Measurements from ENCODE around the gene KRTAP10-4. TPM values are rescaled to one million over a fixed set of nuclear protein-coding genes. Genes with fewer than 3 reads are reported as not detected.
A peak's percentile ranks its signal among the peaks of the same experiment; 100 is the strongest.
"Not testable (repeated sequence)": the region's sequence is repeated elsewhere in the genome, so short reads cannot be mapped to it uniquely, and the experiment has no call there.

KRTAP10-4 gene
- total and polyA plus RNA-seq, 4 donors, result not detected

DNA sequence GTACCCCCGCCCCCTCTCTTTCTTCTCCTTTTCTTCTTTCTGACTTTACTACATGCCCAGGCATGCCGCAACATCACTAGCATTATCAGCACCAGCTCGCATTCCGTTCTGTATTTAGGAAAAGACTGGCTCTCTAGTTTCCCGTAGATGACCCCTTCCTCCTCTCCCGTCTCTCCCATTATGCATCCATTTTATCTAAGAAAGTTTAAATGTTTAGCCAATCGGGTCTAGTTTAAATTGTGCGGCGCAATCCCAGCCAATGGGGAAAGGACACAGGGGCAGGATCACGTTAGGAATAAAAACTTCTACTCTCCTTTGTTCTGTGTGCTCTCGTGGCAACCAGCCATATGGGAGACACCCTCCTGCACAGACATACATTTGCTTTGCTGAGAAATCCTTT is 24.5 kb downstream of the KRTAP10-4 start:
- Histone ChIP-seq H3K9me3 (ENCODE audit: control insufficient read depth, low read length) (peaks cover 3% of the 10 kb centered on the region), H3K27ac (ENCODE audit: low read depth in 1 of 2, low read length in 2 of 2) (no peak overlapping the region), H3K4me3 (ENCODE audit: low read length in 2 of 2) (no peak overlapping the region), H3K36me3 (ENCODE audit: control insufficient read depth in 1 of 2, insufficient read depth in 2 of 2, low read length in 1 of 2) (no peaks in the 10 kb centered on the region), H3K27me3 (ENCODE audit: control insufficient read depth in 1 of 2, insufficient read depth in 2 of 2, low read length in 1 of 2) (no peaks in the 10 kb centered on the region), H3K4me1 (ENCODE audit: control insufficient read depth in 1 of 2, insufficient read depth in 2 of 2, low read length in 2 of 2) (no peaks in the 10 kb centered on the region)
- no peak for DNase-seq
- ATAC-seq (ENCODE audit: low FRiP score), result no peak
- WGBS, 2 donors, result 81 to 82% methylated on average over 11 of the region's 11 CpGs
- intact Hi-C loops (cut with DNase I), result no loop called here

DNA sequence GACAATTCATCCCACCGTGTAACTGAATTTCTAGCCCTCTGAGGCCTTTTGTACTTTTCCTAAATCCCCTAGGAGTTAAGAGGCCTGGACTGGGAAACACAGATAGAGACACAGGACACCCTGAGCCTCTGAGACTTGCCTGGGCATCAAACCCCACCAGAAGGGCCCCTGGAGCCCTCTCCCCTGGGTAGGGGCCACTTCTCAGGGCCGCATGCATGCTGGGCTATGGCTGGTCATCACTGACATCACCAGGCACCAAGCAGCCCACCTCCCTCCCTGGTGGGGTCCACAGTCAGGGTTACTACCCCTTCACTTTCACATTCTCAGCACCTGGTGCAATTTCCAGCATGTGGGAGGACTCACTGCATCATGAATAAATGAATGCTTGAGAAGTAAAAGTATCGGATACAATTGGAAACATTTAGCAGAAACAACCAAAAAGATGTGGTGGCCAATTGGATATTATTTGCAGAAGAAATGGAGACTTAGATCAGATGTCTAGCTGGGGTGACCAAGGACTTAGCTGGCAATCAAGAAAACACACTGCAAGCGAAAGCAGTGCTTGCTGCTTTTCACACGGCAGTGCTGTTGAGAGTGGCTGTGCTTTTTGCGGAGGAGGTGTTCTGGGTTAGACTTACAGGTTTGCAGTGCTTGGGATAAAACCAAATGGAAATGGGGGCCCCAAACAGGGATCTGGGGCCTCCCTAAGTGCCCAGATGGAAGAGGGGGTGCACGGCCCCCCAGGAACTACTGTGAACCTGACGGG is 25.9 kb downstream of the KRTAP10-4 start:
- Histone ChIP-seq H3K9me3 (ENCODE audit: control insufficient read depth, low read length) (peaks cover 4% of the 10 kb centered on the region), H3K36me3 (ENCODE audit: control insufficient read depth in 1 of 2, insufficient read depth in 2 of 2, low read length in 1 of 2) (no peaks in the 10 kb centered on the region), H3K27me3 (ENCODE audit: control insufficient read depth in 1 of 2, insufficient read depth in 2 of 2, low read length in 1 of 2) (no peaks in the 10 kb centered on the region), H3K27ac (ENCODE audit: low read depth in 1 of 2, low read length in 2 of 2) (no peak overlapping the region), H3K4me1 (ENCODE audit: control insufficient read depth in 1 of 2, insufficient read depth in 2 of 2, low read length in 2 of 2) (no peaks in the 10 kb centered on the region), H3K4me3 (ENCODE audit: low read length in 2 of 2) (no peak overlapping the region)
- DNase-seq (no peak), ATAC-seq (ENCODE audit: low FRiP score) (no peak)
- 87 to 88% methylated on average over 8 of the region's 8 CpGs for WGBS, 2 donors
- intact Hi-C loops (cut with DNase I), result no loop called here

DNA sequence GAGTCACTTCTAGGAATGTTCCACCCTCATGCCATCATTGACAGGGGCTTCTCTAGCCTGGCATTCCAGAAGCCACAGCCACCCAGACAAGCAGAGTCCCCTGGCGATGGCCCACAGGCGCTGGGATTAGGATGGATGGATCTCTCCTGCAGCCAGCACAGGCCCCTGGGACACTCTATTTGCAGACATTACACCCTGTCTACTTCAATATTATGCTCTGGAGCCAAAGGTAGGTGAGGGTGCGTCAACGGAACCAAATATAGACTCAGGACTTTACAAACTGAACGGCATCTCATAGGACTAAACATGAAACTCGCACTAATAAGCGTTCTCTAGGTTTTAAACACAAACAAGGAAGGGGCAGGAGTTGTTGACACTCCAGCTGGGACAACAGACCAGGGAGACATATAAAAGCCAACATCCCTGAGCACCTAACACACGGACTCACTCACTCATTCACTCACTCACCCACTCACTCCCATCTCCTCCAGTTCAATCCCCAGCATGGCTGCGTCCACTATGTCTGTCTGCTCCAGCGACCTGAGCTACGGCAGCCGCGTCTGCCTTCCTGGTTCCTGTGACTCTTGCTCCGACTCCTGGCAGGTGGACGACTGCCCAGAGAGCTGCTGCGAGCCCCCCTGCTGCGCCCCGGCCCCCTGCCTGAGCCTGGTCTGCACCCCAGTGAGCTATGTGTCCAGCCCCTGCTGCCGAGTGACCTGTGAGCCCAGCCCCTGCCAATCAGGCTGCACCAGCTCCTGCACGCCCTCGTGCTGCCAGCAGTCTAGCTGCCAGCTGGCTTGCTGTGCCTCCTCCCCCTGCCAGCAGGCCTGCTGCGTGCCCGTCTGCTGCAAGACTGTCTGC is 26.8 kb downstream of the KRTAP10-4 start, which contains the start of gene KRTAP10-7:
Gene KRTAP10-7, plus strand, starts transcription at position 480 of the 861 bp plus-strand sequence. Its CDS starts 25 bp downstream, at position 505.
- H3K36me3 ChIP-seq (ENCODE audit: control insufficient read depth in 1 of 2, insufficient read depth in 2 of 2, low read length in 1 of 2); H3K9me3 ChIP-seq (ENCODE audit: control insufficient read depth, low read length); H3K27ac ChIP-seq (ENCODE audit: low read depth in 1 of 2, low read length in 2 of 2); H3K4me3 ChIP-seq (ENCODE audit: low read length in 2 of 2); ATAC-seq (ENCODE audit: low FRiP score); intact Hi-C loops (cut with DNase I); H3K4me1 ChIP-seq (ENCODE audit: control insufficient read depth in 1 of 2, insufficient read depth in 2 of 2, low read length in 2 of 2); H3K27me3 ChIP-seq (ENCODE audit: control insufficient read depth in 1 of 2, insufficient read depth in 2 of 2, low read length in 1 of 2); DNase-seq: not testable (repeated sequence)
- WGBS, 2 donors, result 56 to 61% methylated on average over 21 to 23 of the region's 23 CpGs

DNA sequence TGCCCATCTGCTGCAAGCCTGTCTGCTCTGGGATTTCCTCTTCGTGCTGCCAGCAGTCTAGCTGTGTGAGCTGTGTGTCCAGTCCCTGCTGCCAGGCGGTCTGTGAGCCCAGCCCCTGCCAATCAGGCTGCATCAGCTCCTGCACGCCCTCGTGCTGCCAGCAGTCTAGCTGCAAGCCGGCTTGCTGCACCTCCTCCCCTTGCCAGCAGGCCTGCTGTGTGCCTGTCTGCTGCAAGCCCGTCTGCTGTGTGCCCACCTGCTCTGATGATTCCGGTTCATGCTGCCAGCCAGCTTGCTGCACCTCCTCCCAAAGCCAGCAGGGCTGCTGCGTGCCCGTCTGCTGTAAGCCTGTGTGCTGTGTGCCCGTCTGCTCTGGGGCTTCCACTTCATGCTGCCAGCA is 27.6 kb downstream of the KRTAP10-4 start:
- 64 to 75% methylated on average over 9 to 10 of the region's 10 CpGs for WGBS, 2 donors

DNA sequence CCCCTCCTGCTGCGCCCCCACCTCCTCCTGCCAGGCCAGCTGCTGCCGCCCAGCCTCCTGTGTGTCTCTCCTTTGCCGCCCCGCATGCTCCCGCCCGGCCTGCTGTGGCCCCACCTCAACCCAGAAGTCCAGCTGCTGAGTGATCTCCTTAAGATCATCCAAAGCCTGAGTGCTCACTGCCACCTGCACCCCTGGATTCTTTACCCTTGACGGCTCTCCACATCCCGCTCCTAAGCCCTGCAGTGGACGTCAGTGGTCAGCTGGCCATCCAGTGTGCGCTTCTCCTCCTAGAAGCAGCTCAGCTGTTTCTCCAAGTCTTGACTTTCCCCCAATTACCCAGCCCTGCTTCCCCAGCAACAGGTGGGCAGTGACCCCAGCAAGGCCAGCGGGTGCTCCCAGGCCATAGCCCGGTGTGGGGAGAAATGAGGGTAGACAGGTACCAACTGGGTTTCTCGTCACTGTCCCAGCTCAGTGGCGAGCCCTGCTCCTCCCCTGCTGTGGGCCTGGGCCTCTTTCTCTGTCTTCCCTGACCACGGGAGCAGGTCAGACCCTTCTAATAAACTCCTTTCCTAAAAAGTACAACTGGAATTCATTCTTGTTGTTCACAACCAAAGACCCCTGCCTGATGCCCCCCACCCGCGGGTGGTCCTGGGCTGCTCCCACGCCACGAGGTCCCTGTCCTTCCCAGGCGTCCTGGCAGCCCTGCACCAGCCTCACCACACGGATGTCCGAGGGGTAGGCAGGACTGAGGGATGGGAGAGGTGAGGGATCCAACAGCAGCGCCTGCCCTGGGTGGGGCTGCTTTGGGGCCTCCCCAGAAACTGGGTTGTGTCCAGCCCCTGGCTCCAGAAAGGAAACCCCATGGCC is 28.3 kb downstream of the KRTAP10-4 start:
- Histone ChIP-seq H3K4me3 (ENCODE audit: low read length in 2 of 2) (no peak overlapping the region), H3K4me1 (ENCODE audit: control insufficient read depth in 1 of 2, insufficient read depth in 2 of 2, low read length in 2 of 2) (no peaks in the 10 kb centered on the region), H3K27ac (ENCODE audit: low read depth in 1 of 2, low read length in 2 of 2) (no peak overlapping the region), H3K27me3 (ENCODE audit: control insufficient read depth in 1 of 2, insufficient read depth in 2 of 2, low read length in 1 of 2) (no peaks in the 10 kb centered on the region), H3K9me3 (ENCODE audit: control insufficient read depth, low read length) (peaks cover 4% of the 10 kb centered on the region), H3K36me3 (ENCODE audit: control insufficient read depth in 1 of 2, insufficient read depth in 2 of 2, low read length in 1 of 2) (no peaks in the 10 kb centered on the region)
- ATAC-seq (ENCODE audit: low FRiP score) (no peak), DNase-seq (no peak)
- intact Hi-C loops (cut with DNase I), result no loop called here
- WGBS, 2 donors, result 86 to 87% methylated on average over 23 of the region's 23 CpGs

More for the DNA sequence above, 27.6 kb downstream of the KRTAP10-4 start:
- H3K27me3 ChIP-seq (ENCODE audit: control insufficient read depth in 1 of 2, insufficient read depth in 2 of 2, low read length in 1 of 2); H3K9me3 ChIP-seq (ENCODE audit: control insufficient read depth, low read length); H3K4me1 ChIP-seq (ENCODE audit: control insufficient read depth in 1 of 2, insufficient read depth in 2 of 2, low read length in 2 of 2); H3K36me3 ChIP-seq (ENCODE audit: control insufficient read depth in 1 of 2, insufficient read depth in 2 of 2, low read length in 1 of 2); intact Hi-C loops (cut with DNase I); H3K4me3 ChIP-seq (ENCODE audit: low read length in 2 of 2); H3K27ac ChIP-seq (ENCODE audit: low read depth in 1 of 2, low read length in 2 of 2); DNase-seq; ATAC-seq (ENCODE audit: low FRiP score): not testable (repeated sequence)

DNA sequence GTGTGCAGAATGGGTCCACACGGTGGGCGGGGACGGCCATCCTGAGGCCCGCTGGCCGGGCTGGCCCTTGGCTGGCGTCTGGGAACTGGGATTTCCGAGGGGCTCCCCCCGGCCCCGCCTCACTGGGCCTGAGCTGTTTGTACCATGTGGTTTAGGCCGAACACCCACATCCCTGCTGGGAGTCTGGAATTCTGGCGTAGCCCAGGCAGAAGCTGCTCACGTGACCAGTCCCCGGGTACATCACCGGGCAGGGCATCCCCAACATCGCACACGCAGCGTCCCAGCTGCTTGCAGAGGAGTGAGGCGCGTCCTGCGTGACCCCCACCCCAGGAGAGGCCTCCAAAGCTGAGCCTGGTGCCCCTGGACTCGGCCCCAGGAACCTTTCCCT is 28.9 kb downstream of the KRTAP10-4 start:
- no peaks in the 10 kb centered on the region for H3K27me3 ChIP-seq (ENCODE audit: control insufficient read depth in 1 of 2, insufficient read depth in 2 of 2, low read length in 1 of 2)
- no peaks in the 10 kb centered on the region for H3K36me3 ChIP-seq (ENCODE audit: control insufficient read depth in 1 of 2, insufficient read depth in 2 of 2, low read length in 1 of 2)
- no peaks in the 10 kb centered on the region for H3K4me1 ChIP-seq (ENCODE audit: control insufficient read depth in 1 of 2, insufficient read depth in 2 of 2, low read length in 2 of 2)
- H3K9me3 ChIP-seq (ENCODE audit: control insufficient read depth, low read length), result peaks cover 4% of the 10 kb centered on the region
- H3K27ac ChIP-seq (ENCODE audit: low read depth in 1 of 2, low read length in 2 of 2), result no peak overlapping the region
- ATAC-seq (ENCODE audit: low FRiP score), result peak; percentile 19
- intact Hi-C loops (cut with DNase I), result no loop called here
- 86 to 87% methylated on average over 20 to 21 of the region's 21 CpGs for whole genome bisulfite sequencing, 2 donors
- H3K4me3 ChIP-seq (ENCODE audit: low read length in 2 of 2), result no peak overlapping the region
- no peak for DNase-seq

DNA sequence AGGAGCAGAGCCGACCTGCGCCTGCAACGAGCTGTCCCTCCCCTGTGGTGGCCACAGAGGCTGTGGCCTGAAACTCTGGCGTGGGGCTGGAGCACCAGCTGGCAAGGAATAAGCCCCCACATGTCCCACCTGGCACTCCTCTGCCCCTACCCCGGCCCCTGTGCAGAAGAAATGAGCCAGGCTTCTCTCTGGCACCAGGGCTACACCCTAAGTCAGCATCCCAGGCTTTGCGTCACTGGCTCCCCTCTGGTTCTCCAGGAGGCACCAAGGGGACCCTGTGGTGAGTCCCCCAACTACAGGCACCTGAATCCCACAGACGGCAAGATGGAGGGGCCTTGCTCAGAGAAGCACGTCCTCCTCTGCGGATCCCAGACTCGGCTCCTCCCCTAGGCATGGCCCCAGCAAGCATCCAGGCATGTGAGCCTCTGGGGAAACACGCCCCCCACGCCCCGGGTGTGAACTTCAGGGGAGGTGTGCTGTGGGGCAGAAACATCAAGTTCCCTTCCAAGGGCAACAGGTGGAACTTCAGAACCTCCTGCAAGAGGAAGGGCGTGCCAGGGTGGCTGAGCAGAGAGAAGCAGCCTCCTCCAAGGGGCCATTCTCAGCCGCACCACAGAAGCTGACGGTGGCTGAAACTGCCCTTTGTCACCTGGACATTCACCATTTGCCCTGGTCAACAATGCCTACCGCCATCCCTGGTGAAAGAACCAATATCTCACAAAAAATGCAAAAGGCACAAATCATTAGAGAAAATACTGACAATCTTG is 29.8 kb downstream of the KRTAP10-4 start:
- WGBS, 2 donors, result 60 to 62% methylated on average over 17 of the region's 17 CpGs
- peaks cover 4% of the 10 kb centered on the region for H3K9me3 ChIP-seq (ENCODE audit: control insufficient read depth, low read length)
- H3K27ac ChIP-seq (ENCODE audit: low read depth in 1 of 2, low read length in 2 of 2), result no peak overlapping the region
- no peak for ATAC-seq (ENCODE audit: low FRiP score)
- no peaks in the 10 kb centered on the region for H3K36me3 ChIP-seq (ENCODE audit: control insufficient read depth in 1 of 2, insufficient read depth in 2 of 2, low read length in 1 of 2)
- no peaks in the 10 kb centered on the region for H3K4me1 ChIP-seq (ENCODE audit: control insufficient read depth in 1 of 2, insufficient read depth in 2 of 2, low read length in 2 of 2)
- DNase-seq, result no peak
- intact Hi-C loops (cut with DNase I), result no loop called here
- H3K27me3 ChIP-seq (ENCODE audit: control insufficient read depth in 1 of 2, insufficient read depth in 2 of 2, low read length in 1 of 2), result no peaks in the 10 kb centered on the region
- no peak overlapping the region for H3K4me3 ChIP-seq (ENCODE audit: low read length in 2 of 2)

DNA sequence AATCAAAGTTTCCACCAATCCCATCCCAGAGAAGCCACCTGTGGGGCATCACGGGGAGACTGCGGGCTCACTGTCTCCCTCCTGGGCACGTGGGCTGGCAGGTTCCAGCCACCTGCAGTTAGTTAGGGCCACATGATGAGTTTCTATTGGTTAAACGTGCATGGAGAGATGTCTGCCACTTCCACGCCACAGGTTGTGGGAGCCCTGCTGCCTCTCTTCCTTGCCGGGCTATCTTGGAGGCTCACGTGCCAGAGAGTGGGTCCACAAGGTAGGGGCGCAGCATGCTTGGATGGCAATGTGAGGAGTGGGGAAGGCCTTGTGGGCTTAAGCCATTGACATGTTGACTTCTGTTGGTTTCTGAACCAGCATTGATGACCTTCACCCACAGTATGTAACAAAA is 30.4 kb downstream of the KRTAP10-4 start:
- H3K4me1 ChIP-seq (ENCODE audit: control insufficient read depth in 1 of 2, insufficient read depth in 2 of 2, low read length in 2 of 2), result no peaks in the 10 kb centered on the region
- 89 to 92% methylated on average over 8 of the region's 8 CpGs for WGBS, 2 donors
- H3K27ac ChIP-seq (ENCODE audit: low read depth in 1 of 2, low read length in 2 of 2), result no peak overlapping the region
- DNase-seq (no peak), ATAC-seq (ENCODE audit: low FRiP score) (no peak)
- H3K4me3 ChIP-seq (ENCODE audit: low read length in 2 of 2), result no peak overlapping the region
- H3K36me3 ChIP-seq (ENCODE audit: control insufficient read depth in 1 of 2, insufficient read depth in 2 of 2, low read length in 1 of 2), result no peaks in the 10 kb centered on the region
- no peaks in the 10 kb centered on the region for H3K27me3 ChIP-seq (ENCODE audit: control insufficient read depth in 1 of 2, insufficient read depth in 2 of 2, low read length in 1 of 2)
- peaks cover 4% of the 10 kb centered on the region for H3K9me3 ChIP-seq (ENCODE audit: control insufficient read depth, low read length)
- intact Hi-C loops (cut with DNase I), result no loop called here

All from aorta (tissue), 5 donors.